Cortex of kidney (tissue), 1 donor: Measurements from ENCODE around the gene AFF3.
"Not testable (repeated sequence)": the region's sequence is repeated elsewhere in the genome, so short reads cannot be mapped to it uniquely, and the experiment has no call there.

Source experiments
- DNase-seq: peaks from one replicate; lab custom pipeline; 2025; lab: John Stamatoyannopoulos, UW

Gene AFF3

GRCh38 chr2:100106460-100106859 lies 35.9 kb downstream of the AFF3 start:
- DNase-seq, result no peak

- DNase-seq, result no peak
Measured at GRCh38 chr2:100105678-100106054, 36.7 kb downstream of the AFF3 start.

- no peak for DNase-seq
Measured at GRCh38 chr2:100104718-100105677, 37.4 kb downstream of the AFF3 start.

GRCh38 chr2:100104265-100104664 lies 38.1 kb downstream of the AFF3 start:
- not testable (repeated sequence) for DNase-seq

GRCh38 chr2:100103527-100104252 lies 38.7 kb downstream of the AFF3 start:
- not testable (repeated sequence) for DNase-seq

GRCh38 chr2:100102466-100103180 lies 39.8 kb downstream of the AFF3 start:
- not testable (repeated sequence) for DNase-seq

- DNase-seq, result not testable (repeated sequence)
Measured at GRCh38 chr2:100098855-100099254, 43.5 kb downstream of the AFF3 start.

GRCh38 chr2:100097611-100098294 lies 44.6 kb downstream of the AFF3 start:
- not testable (repeated sequence) for DNase-seq

GRCh38 chr2:100095845-100096244 lies 46.5 kb downstream of the AFF3 start:
- not testable (repeated sequence) for DNase-seq

- DNase-seq, result not testable (repeated sequence)
Measured at GRCh38 chr2:100091807-100092206, 50.6 kb downstream of the AFF3 start.

- DNase-seq, result not testable (repeated sequence)
Measured at GRCh38 chr2:100085744-100086143, 56.6 kb downstream of the AFF3 start.

- DNase-seq, result not testable (repeated sequence)
Measured at GRCh38 chr2:100083421-100084216, 58.8 kb downstream of the AFF3 start.

- DNase-seq, result not testable (repeated sequence)
Measured at GRCh38 chr2:100082302-100082978, 60.0 kb downstream of the AFF3 start.

- DNase-seq, result no peak
Measured at GRCh38 chr2:100077935-100078334, 64.5 kb downstream of the AFF3 start.

GRCh38 chr2:100077456-100077855 lies 64.9 kb downstream of the AFF3 start:
- no peak for DNase-seq

- no peak for DNase-seq
Measured at GRCh38 chr2:100075532-100075931, 66.9 kb downstream of the AFF3 start.

GRCh38 chr2:100073110-100073509 lies 69.3 kb downstream of the AFF3 start:
- no peak for DNase-seq

- no peak for DNase-seq
Measured at GRCh38 chr2:100072503-100072902, 69.9 kb downstream of the AFF3 start.

- DNase-seq, result no peak
Measured at GRCh38 chr2:100071335-100072043, 70.9 kb downstream of the AFF3 start.

GRCh38 chr2:100070078-100070477 lies 72.3 kb downstream of the AFF3 start:
- DNase-seq, result no peak
